Erythroblast (primary cell): ENCODE measurements around the gene ADARB2.

Source experiments
- DNase-seq, 2 experiments: peaks; one replicate each; lab custom pipeline; 2025; lab: John Stamatoyannopoulos, UW
- GATA1 ChIP-seq: IDR thresholded peaks from 2 replicates; pipeline ENCODE4 v1.6.1; 2011; ENCODE audit warnings: low read depth, mild to moderate bottlenecking, control low read depth, low read length, moderate library complexity
- POLR2A ChIP-seq: IDR thresholded peaks from 2 replicates; pipeline ENCODE4 v1.6.1; 2011; ENCODE audit warnings: mild to moderate bottlenecking, low read length

The ADARB2 gene

DNA sequence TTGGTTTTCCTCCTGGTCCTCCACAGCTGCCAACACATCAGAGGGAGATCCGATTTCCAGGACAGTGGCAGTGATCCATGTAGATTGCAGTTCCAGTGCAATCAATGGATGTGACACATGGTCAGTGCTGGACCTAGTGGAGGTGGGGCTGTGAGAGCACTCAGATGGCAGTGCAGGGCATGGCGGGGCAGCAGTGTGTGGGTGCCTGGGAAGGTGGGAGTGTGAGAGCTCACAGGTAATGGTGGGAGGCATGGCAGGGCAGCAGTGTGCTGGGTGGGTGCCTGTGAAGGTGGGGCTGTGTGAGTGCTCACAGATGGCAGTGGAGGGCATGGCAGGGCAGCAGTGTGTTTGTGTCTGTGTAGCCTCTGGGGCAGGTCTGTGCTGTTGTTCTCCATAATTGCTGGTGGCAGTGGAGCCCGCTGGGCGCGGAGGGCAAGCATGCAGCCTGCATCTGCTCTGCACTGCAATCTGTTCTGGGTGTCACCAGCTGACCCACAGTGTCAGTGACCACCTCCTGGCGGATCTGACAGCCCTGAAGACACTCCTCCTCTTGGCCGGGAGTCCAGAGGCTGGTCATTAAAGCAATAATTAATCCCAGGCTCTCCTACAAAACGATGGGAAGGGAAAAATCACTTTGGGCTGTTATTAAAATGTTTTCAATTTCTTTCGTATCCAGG, 8.6 kb upstream of the ADARB2 start:
- TF ChIP-seq GATA1 (no peak), POLR2A (no peak)
- no peak for DNase-seq

DNA sequence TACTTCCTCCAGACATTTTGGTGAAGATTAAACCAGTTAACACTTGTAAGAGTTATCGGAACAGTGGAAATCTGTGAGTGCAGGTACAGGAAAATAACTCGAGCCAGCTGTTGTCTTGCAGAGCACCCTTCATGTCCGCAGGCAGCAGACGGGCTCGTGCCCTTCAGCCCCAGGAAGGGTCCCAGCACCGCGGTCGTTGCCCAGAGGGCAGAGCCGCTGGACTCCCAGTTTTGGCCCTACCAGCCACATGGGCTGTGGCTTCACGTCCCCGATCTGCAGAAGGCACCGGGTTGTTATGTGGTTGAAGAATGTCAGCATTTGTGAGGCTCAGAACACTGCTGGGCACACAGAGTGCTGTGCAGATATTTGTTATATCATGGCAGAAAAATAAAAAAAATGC, 7.2 kb upstream of the ADARB2 start:
- DNase-seq: no peak
- TF ChIP-seq POLR2A (no peak), GATA1 (no peak)

DNA sequence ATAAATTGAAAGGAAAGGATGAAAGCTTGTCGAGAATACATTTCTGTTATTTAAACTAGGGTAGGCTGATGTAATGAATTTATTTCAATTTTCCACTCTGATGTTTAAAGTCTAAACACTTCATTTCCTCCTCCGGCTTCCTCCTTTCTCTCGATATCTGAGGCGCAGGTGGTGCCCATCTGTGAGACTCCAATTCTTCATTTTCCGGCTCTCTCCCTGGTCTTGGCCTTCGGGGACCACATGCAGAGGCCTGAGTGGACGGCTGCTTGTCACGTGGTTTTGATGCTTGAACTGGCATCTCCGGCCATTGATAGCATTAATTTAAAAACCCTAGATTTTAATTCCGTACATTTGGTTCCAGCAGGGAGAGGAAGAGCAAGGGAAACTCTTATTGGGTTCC, 5.8 kb upstream of the ADARB2 start:
- no peak for TF ChIP-seq POLR2A
- no peak for TF ChIP-seq GATA1
- no peak for DNase-seq

DNA sequence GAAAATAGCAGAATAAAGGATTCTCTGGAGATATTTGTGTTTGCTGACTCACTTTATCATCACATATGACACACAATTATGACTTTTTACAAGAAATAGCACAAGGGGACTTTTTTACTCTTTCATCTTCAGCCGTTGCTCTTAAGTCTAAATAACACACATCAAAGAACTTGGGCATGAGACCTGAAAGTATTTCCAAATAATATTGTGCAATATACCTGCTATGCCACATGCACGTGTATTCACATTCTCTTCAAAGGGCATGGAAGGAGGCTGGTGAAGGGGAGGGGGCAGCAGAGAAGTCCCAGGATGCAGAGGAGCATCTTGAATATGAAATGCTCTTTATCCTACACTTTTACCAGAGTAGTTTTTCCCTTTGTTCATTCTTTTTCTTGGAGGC, 4.1 kb upstream of the ADARB2 start:
- no peak for TF ChIP-seq POLR2A
- TF ChIP-seq GATA1: no peak
- no peak for DNase-seq

DNA sequence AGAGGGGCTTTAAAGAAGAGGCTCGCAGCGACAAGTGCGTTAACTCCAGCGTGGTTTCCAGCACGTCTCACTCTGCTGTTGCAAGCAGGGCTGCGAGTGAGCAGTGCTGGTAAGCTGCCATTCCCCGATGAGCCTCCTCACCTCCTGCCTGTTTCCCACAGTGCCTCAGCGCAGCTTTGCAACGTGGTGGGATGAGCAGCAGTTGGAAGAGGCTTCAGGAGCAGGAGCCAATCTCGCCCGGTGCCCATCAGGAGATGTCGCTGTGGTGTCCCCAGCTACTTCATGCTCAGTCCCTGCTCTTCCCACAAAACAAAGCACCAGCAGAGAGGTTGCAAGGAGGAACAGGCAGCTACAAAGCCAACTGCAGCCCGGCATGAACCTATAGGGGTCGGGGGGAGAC, 2.4 kb upstream of the ADARB2 start:
- TF ChIP-seq POLR2A (no peak), GATA1 (no peak)

DNA sequence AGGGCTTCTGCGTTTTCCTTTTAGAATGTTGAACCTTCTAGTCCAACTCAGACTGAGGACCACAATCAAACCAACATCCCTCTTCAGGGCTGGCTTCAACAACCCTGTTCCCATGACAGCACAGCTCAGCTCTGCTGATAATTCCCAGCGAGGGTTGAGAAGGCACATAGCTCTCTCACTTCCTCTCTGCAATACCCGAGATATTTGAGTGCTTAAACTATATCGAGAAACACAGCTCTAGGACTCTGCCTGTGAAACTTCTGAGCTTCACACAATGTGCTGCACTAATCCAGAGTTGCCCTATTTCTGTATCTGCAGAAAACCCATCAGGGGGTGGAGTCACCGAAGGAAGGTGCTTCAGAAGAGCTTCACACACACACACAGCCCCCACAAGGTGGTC, 1.6 kb upstream of the ADARB2 start:
- DNase-seq: no peak
- TF ChIP-seq GATA1 (no peak), POLR2A (no peak)

More for the DNA sequence above, 2.4 kb upstream of the ADARB2 start:
- DNase-seq: no peak

DNA sequence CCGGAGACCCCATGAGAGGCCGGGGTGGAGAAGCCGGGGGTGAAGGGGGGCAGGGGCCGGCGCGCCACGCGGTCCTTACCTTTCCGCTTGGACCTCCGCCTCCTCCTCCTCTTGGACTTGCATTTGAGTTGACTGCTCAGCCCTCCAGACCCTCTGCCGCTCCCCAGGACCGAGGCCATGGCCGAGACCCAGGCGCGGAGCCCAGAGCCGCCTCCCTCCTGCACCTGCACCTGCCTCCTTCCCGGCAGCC, 428 bp downstream of the ADARB2 start:
- TF ChIP-seq GATA1: no peak
- no peak for TF ChIP-seq POLR2A
- no peak for DNase-seq

DNA sequence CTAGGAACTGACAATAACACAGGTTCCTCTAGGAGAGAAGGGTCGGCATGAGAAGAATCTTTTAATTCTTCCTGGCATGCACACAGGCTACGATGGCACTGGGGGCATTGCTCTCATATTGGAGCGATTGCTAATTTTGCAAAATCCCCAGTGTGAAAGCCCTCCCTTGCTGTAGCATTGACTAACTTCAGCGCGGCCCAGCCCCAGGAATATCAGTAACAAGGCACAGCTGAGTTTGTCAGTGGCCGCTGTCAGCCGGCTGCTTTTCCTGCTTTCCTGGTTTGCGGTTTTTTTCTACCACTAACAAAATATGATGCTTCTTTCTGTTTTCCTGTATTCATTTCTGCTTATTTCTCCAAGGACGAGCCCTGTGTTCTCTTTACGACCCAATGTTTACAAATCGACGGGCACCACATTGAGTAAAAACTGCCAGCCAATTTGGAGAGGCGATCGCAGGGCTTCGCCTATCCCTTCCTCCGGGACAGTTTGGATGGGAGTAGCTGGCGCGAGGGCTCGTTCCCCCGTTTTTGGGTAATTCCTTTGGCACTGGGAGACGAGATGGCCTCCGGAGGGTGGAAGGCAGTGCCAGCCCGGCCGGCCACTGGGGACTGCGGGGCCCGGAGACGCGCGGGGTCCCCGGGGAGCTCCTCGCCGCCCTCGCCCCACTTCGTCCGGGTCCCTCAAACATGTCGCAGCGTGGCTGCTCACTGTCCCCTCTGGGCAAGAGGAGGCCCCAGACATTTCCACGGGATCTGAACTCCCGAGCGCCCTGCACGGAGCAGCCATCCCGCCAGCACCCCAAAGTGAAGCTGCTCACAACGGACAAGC, 967 bp downstream of the ADARB2 start:
- TF ChIP-seq POLR2A: no peak
- no peak for TF ChIP-seq GATA1
- DNase-seq: no peak

DNA sequence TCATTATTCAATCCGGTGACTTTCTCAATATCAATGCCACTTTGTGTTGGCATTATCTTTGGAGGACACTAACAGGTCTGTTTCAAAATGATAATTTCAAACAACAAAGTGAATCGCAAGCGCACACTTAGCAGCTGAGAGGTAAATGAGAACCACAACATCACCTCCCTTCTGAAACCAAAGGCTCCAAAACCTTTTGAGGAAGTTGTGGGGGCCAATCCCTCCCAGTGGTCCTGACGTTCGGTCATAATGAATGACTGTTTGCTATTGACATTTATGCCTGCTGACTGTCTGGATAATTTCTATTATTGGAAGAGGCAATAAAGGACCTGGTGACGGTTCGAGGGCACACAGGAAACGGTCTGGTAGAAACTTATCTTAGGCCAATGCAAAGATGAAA, 1.8 kb downstream of the ADARB2 start:
- no peak for DNase-seq
- TF ChIP-seq POLR2A: no peak
- no peak for TF ChIP-seq GATA1

DNA sequence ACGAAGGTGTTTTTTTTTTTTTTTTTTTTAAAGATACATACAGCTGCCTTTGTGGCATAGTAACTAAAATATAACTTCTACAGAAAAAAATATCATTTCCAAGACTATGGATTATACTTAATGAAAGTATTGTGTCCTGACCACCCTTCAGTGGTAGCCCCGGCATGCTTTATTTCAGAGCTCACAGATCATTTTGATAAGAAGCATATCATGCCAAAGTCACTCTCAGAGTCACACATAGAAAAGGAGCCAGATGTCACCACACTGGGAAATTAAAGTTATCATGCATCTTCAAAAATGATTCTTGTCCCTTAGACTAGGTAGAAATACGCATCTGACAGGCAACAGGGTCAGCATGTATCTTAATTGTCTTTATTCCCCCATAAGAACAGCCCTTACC, 3.0 kb downstream of the ADARB2 start:
- DNase-seq: no peak

DNA sequence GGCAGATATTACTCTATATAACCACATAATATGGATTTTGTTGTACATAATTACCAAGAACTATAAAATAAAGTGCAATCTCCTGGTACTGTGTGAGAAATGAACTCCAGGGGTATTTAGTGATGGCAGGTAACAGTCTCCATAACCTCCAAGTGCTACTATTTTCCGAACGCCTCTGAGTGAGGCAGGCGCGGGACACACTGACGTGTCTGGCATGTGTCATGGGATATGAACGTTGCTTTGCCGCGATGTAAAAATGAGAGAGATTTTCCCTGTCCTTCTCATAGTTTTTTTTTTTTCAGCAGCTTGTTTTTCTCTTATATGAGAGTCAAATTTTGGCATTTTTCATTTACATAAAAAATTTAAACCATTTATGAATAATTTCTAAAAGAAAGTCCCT, 3.6 kb downstream of the ADARB2 start:
- no peak for DNase-seq
- no peak for TF ChIP-seq POLR2A
- TF ChIP-seq GATA1: no peak

More for the DNA sequence above, 3.0 kb downstream of the ADARB2 start:
- TF ChIP-seq POLR2A (no peak), GATA1 (no peak)

DNA sequence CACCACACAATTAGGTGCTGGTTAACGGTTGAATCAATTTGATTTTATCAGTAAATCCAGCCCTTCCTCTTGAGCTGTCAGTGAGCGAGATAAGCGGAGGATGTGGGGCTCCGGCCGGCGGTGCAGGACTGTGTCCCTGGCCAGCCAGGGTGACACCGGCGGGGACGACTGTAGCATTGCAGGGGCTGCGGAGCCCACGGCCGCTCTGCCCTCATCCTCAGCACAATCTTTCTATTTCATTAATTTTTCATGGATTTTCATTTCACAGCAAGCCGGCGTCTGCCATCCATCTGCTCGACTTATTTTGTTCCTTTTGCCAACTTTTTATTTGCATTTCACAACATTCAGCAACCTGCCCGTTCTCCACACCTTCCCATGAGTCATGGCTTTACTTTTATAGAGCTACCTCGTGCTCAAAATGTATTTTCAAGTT, 4.7 kb downstream of the ADARB2 start:
- DNase-seq: no peak
- TF ChIP-seq GATA1: no peak
- TF ChIP-seq POLR2A: no peak

DNA sequence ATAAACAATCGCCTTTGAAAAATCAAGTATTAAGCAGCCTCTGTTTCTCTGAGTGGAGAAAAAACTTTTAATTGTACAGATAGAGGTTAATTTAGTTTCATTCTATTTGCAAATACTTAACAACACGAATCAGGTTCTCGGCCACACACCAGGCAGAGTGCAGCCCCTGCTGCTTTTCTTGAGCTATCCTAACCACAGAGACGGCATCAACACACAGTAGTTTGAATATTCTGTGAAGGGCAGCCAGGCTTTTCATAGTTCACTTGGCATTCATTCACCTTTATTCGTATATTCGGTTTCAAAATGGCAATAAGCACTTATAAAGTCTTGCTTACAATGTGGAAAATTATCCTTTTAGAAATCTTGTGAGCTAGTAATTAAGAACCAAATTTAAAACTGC, 5.7 kb downstream of the ADARB2 start:
- no peak for TF ChIP-seq GATA1
- TF ChIP-seq POLR2A: no peak
- DNase-seq: no peak

DNA sequence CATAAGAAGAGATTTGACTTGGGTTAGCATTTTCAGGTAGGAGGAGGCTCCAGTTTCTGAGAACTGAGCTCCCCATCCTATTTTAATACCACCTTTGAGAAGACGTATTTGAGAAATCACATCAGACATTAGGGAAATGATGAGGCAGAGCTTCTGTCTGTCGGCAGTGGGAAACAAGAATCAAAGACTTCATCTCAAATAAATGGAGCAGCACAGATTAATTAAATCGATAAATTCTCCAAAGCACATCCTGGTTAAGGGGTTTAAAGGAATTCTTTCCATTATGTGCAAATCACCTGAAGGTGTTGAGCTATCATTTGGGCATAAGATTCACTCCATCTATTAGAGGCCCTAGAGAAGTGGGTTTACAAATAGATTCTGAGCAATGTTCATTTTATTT, 7.6 kb downstream of the ADARB2 start:
- TF ChIP-seq POLR2A (no peak), GATA1 (no peak)

DNA sequence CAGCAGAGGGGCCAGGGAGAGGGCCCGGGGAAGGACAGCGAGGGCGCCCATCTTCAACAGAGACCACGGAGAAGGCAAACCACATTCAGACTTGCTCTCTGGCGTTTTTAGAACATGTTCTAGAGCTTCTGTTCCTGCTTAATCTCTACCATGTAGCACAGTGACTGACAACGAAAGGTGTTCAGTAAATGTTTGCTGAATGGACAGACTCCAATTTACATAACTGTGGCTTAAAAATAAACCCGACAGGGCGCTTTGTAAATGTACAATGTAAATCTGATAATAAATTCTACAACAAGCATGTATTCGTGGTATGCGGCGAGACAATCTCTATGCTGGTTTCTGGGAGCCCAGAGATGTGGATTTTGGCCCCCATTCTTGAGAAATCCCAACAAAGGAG, 10.5 kb downstream of the ADARB2 start:
- TF ChIP-seq POLR2A (no peak), GATA1 (no peak)
- DNase-seq: no peak

More for the DNA sequence above, 7.6 kb downstream of the ADARB2 start:
- no peak for DNase-seq
